GM19193 (cell line): Measurements from ENCODE around the gene DCLK3.

Source experiments
- POLR2A ChIP-seq: IDR thresholded peaks from 4 replicates; pipeline ENCODE4 v1.6.1; 2011; ENCODE audit not compliant: insufficient read depth, insufficient read length; ENCODE audit errors: extremely low read depth

The DCLK3 gene

DNA sequence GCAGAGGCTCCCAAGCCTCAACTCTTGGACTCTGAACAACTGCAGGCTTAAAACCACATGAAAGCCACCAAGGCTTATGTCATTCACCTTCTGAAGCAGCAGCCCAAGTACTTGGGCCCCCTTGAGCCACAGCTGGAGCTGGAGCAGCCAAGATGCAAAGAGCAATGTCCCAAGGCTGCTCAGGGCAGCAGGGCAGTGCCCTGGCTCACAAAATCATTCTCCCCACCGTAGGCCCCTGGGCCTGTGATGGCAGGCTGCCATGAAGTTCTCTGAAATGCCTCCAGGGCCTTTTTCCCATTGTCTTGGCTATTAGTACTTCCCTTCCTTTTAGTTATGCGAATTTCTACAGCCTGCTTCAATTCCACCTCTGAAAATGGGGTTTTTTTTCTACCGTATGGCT is 83.4 kb downstream of the DCLK3 start:
- no peak for TF ChIP-seq POLR2A

DNA sequence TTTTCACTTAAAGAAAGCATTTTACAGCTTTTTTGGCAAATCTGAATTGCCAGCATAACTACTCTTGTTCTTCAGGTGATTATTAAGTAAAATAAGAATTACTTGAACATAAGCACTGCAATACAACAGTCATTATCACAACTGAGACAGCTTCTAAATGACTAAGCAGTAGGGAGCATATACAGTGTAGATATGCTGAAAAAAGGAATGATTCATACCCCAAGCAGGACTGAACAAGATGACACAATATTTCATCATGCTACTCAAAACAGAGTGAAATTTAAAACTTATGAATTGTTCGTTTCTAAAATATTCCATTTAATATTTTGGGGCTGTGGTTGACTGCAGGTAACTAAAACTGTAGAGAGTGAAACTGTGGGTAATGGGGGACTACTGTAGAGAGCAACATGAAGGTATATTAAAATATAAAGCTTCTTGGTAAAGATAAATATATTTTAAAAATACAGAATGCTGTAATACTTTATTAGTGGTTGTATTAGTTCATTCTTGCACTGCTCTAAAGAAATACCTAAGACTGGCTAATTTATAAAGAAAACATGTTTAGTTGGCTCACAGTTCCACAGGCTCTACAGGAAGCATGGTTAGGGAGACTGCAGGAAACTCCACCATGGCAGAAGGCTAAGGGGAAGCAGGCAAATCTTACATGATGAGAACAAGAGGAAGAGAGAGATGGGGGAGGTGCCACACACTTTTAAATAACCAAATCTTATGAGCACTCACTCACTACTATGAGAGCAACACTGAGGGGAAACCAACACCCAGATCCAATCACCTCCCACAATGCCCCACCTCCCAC is 84.8 kb downstream of the DCLK3 start:
- TF ChIP-seq POLR2A, result no peak

DNA sequence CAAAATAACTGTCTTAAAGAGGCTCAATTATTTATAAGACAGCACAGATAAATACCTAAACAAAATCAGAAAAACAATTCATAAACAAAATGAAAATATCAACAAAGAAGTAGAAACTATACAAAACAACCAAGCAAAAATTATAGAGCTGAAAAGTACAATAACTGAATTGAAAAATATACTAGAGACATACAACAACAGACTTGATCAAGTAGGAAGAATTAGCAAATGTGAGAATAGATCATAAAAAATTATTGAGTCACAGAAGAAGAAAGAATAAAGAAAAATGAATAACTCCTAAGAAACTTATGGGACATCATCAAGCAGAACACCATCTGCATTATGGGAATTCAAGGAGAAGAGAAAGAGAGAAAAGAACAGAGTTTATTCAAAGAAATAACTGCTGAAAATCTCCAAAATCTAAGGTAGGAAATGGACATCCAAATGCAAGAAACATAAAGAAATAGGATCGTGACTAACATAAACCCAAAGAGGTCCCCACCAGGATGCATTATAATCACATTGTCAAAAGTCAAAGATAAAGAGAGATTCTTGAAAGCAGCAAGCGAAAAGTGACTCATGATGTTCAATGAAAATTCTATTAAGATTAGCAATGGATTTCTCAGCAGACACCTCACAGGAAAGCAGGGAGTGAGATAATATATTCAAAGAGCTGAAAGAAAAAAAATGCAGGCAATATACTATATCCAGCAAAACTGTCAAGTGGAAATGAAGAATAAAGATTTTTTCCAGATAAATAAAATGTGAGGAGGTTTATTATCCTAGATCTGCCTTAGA is 85.9 kb downstream of the DCLK3 start:
- TF ChIP-seq POLR2A, result no peak

DNA sequence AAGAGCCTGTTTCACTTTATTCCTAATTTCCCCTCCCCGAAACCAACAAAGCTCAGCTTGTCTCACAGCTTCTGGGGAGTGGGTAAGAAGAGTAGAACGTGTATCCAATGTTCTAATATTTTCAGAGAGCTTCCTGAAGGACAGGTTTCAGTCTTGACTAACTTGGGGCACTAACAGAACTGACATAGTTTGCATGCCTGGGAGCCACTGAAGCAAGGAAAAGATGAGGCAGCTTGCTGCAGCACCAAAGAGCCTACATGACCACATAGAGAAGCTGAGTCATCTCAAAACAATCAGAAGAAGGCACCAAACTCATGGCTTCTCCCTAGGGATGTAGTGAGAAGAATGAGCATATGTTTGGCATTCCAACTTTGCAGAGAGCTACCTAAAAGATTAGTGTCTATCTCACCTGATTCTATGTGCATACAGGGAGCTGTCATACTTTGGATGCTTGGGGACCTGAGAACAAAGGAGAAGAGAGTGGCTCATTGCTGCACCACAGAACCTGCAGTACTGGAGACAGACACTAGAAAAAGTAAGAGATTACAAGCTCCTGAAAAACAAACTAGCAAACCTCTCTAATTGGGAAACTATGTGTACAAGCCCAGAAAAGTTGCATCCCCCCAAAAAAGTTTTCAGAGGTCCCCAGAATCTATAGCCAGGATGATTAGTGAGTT is 86.9 kb downstream of the DCLK3 start:
- no peak for TF ChIP-seq POLR2A

DNA sequence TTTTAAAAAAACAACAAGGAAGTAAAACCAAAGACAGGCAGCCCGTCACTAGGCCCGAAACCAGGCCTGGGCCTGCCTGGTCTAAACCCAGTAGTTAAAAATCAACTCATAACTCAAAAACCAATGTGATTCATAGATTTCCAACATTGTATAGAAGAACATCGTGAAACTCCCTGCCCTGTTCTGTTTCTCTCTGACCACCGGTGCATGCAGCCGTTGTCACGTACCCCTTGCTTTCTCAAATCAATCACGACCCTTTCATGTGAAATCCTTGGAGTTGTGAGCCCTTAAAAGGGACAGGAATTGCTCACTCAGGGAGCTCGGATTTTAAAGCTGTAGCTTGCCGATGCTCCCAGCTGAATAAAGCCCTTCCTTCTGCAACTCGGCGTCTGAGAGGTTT is 89.5 kb downstream of the DCLK3 start:
- TF ChIP-seq POLR2A, result no peak

DNA sequence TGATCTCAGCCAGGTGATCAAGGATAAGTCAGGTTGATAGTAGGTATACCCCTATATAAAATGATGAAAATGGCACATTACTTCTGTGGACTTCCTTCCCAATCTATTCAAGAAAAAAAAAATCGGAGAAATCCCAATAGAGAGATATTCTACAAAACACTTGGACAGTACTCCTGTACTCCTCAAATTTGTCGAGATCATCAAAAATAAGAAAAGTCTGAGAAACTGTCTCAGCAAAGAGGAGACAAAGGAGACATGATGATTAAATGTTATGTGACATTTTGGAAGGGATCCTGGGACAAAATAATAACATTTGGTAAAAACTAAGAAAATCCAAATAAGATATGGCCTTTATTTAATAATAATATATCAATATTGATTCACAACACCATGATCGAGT is 94.6 kb downstream of the DCLK3 start:
- TF ChIP-seq POLR2A, result no peak

DNA sequence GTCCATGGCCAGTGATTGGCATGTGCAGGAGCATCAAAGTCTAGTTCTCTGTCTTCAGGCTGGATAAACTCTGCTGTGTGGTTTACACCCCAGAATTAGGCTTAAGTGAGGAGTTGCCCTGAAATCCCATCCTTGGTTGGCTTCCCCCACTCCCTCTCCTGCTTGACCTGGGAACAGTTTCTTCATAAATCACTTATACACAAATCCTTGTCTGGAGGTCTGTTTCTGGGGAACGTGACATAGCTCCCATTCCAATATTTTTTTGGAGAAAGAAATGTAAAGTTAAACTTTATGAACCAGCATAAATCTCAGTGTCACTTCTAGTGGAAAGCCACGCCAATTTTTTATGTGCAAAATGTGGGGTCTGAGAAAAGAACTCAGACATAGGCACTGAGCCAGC is 98.2 kb downstream of the DCLK3 start:
- no peak for TF ChIP-seq POLR2A

DNA sequence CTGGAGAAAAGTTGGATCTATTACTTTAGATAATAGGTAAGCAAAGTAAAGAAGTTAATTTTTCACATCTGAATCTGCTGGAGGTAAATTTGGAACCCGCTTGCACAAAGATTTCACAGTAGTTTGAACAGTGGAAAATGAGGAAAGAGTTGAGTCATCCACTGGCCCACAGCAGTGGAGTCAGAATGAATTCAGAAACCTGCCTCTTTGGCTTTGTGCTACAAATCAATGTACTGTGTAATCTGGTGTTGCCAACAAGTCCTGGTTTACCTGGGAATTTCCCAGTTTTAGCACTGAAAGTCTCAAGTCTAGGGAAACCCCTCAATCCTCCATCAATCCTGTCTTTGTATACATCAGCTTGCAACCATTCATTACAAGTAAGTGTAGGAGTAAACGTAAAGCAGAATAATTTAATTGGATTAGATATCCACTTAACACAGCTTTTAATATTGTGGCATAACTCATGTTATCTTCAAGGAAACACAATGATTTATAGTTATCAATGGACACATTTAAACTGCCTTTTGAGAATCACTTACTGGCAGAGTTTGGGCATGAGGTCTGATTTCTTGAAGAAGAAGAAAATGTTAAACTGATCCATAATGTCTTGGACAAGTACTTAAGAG is 100.6 kb downstream of the DCLK3 start:
- TF ChIP-seq POLR2A, result no peak

DNA sequence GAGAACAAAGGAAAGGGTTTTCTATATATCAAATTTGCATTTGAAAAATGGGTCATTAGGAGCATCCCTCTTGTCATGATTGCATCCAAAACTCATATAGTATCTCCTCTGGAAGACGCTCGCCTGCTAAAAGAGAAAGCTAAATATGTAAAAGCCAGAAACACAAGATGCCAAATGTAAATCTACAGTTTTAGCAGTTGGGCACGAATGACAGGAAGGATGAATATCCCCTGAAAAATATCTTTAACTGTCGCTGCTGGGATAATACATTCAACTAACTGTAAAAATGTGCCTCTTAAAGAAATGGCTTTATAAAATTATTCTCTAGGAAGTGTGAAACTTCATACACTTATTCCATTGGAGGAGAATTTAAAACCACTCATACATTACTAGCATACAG is 101.7 kb downstream of the DCLK3 start:
- no peak for TF ChIP-seq POLR2A
